RCC 7860 (cell line): ENCODE results near the gene FMN2.
"Not testable (repeated sequence)": the region's sequence is repeated elsewhere in the genome, so short reads cannot be mapped to it uniquely, and the experiment has no call there.

Source experiments
- DNase-seq: peaks from one replicate; pipeline ENCODE4 v3.0.0-alpha.2; 2015; ENCODE audit warnings: low spot score
- FAIRE-seq: peaks from 2 replicates; lab custom pipeline; 2012; peaks lifted over from hg19 to GRCh38; lab: Jason Lieb, UNC

FMN2 gene

GRCh38 chr1:240413732-240414131, 322.0 kb downstream of the FMN2 start:
- DNase-seq: no peak
- no peak for FAIRE-seq

GRCh38 chr1:240414237-240414636, 322.6 kb downstream of the FMN2 start:
- no peak for FAIRE-seq
- DNase-seq: no peak

GRCh38 chr1:240415011-240415410, 323.3 kb downstream of the FMN2 start:
- not testable (repeated sequence) for FAIRE-seq, DNase-seq

- no peak for DNase-seq
- FAIRE-seq: no peak
Measured at GRCh38 chr1:240415532-240415931, 323.8 kb downstream of the FMN2 start.

GRCh38 chr1:240417317-240417716, 325.6 kb downstream of the FMN2 start:
- no peak for FAIRE-seq
- no peak for DNase-seq

- DNase-seq (no peak), FAIRE-seq (no peak)
Measured at GRCh38 chr1:240420766-240421165, 329.1 kb downstream of the FMN2 start.

DNA sequence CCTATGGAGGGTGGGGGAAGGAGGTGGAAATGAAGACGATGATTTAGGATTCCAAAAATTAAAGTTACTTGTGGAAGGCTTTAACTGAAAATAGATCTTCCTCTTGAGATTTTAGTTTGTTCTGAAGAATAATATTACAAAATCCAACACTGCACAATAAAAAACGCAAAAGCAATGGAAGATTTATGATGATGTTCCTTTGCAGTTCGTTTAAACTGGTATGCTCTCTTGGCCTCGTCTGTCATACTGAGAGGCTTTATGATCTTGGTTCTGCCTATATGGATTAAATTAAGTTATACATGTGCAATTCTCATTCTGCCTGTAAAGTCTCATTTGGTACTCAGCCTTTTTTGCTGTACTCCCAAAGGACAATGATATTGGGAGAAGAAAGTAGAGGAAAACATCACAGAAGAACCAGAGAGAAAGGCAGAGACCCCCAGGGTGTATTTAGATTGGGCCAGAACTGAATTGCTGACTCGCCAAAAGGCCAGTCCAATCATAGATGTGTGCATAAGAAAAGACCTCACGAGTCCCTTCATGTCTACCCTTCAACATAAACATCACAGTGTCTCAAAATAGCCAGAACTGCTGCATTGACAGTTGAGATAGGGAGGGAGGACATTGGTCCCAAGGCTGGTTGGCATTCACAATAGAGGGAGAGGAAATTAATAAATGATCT, 331.7 kb downstream of the FMN2 start:
- FAIRE-seq (no peak), DNase-seq (no peak)

GRCh38 chr1:240424740-240425464, 333.2 kb downstream of the FMN2 start:
- FAIRE-seq: no peak
- no peak for DNase-seq

DNA sequence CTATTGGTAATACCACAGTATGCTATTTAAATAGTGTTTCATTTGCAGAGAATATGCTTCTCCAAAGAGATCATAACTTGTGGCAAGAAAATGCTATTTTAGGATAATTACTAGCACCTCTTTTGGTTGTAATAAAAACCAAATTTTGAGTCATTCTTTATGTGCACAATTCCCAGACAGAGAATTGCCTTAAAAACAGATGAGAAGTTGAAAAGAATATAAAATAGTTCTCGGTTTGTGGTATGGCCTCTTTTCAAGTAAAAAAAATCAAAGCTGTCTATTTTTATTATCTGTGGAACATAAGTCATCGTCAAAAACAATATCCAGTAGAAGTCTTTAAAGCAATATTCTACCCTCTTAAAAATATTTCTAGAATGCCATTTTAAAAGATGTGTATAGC, 334.4 kb downstream of the FMN2 start:
- FAIRE-seq: no peak
- DNase-seq: no peak

DNA sequence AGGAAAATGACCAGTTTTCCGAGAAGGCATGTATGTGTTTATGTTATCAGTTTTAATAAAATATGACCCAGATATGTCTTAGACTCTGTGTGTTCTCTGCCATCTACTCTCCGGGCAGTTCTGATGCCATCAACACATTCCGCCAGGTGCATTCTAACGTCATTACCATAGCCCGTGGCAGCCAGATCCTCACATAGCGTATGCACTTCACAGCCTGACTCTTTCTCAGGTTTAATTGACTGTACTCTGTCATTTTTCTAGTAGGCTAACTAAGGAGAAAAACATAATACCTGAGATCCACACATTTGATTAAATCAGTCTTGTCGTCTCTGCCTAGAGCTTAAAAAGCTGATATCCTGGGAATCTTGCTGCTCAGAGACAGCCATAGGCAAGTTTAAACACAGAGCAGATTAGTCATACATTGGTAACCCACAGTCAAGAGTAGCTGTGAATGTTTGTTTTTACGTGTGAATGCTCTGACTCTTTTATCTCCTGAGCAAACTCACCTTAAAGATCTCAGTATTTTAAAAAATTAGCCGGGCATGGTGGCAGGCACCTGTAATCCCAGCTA, 344.4 kb downstream of the FMN2 start:
- FAIRE-seq (no peak), DNase-seq (no peak)

GRCh38 chr1:240441669-240442068, 350.0 kb downstream of the FMN2 start:
- FAIRE-seq (no peak), DNase-seq (no peak)

- no peak for FAIRE-seq
Measured at GRCh38 chr1:240445369-240445768, 353.7 kb downstream of the FMN2 start.

GRCh38 chr1:240455228-240455821, 363.6 kb downstream of the FMN2 start:
- FAIRE-seq: no peak

More at GRCh38 chr1:240445369-240445768, 353.7 kb downstream of the FMN2 start:
- DNase-seq: no peak

DNA sequence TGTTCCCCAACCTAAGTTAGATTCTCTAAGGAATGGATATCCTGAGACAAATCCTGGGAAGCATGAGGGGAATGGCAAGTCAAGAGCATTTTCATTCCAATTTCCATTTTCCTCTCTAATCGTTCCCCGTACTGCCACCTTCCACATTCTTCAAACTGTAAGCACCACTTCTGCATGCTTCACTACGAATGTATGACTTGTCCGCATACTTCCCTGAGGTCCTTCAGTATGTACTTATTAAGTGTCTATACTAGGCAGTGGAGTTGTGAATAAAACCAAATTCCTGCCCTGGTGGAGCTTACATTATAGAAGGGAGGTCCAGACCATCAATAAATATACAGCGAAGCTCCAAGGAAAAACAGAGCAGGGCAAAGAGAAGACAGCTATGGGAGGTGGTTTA, 365.5 kb downstream of the FMN2 start:
- DNase-seq (no peak), FAIRE-seq (no peak)

More at GRCh38 chr1:240455228-240455821, 363.6 kb downstream of the FMN2 start:
- no peak for DNase-seq

GRCh38 chr1:240462277-240462676, 370.6 kb downstream of the FMN2 start:
- DNase-seq (no peak), FAIRE-seq (no peak)

DNA sequence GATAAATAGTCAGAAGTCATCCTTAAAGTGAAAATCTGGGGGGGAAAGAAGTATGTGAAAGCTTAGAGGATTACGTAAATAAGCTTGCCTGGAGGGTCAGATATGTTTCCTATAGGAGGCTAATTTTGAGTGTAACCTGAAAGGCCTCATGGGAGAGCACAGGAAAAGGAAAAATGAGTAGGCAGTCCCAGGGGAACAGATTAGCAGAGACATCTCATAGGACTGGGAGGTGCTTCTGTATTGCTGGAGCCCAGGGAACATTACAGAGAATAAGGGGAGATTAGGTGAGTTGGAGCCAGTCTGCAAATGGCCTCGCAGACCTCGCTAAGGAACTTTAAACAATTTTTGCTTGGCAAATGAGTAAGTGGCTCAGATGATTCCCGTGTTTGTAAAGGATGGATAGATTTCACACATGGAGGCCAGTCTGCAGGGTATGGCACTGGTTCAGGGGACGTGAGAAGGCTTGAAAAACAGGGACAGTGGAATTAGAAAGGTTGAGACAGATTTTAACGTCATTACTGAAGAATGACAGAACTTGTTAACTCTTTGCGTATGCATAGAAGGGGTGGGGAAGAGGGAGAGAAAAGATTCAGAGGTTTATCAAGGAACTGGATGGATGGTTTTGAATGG, 371.2 kb downstream of the FMN2 start:
- FAIRE-seq (no peak), DNase-seq (no peak)

DNA sequence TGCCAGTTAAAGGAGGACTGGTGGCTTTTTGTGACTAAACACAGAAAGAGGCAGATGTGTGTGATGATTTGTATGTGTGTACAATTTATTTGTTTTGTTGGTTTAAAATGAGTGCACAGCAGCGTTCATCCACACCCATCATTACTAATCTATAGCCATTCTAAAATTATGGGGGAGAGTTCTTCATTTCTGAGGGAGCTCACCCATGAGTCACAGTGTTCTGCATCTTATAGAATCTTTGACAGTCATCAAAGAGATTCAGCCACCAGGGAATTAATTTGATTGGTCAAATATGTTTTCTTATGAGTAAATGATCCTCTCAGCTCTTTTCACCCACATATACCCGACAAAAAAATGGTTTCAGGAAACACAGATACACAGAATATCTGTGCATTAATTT, 372.4 kb downstream of the FMN2 start:
- FAIRE-seq: no peak
- no peak for DNase-seq

- no peak for FAIRE-seq
- no peak for DNase-seq
Measured at GRCh38 chr1:240465531-240465940, 373.9 kb downstream of the FMN2 start.

GRCh38 chr1:240466509-240466908, 374.8 kb downstream of the FMN2 start:
- DNase-seq: no peak
- no peak for FAIRE-seq

DNA sequence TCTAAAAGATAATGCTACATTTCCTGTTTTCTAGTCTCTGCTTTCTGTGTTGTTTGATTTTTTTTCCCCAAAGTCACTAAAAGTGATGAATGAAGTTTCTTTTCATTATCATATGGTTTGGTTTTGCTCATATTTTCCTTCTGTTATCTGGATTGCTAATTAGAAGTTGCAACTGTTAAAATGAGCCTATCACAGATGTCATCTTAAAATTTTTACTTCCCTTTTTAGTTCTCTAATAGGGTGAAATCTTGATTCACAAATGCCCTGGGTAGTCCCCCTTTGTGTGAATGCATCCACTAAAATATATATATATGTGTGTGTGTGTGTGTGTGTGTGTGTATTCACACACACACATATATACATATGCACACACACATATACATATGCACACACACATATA, 376.2 kb downstream of the FMN2 start:
- DNase-seq (no peak), FAIRE-seq (no peak)

DNA sequence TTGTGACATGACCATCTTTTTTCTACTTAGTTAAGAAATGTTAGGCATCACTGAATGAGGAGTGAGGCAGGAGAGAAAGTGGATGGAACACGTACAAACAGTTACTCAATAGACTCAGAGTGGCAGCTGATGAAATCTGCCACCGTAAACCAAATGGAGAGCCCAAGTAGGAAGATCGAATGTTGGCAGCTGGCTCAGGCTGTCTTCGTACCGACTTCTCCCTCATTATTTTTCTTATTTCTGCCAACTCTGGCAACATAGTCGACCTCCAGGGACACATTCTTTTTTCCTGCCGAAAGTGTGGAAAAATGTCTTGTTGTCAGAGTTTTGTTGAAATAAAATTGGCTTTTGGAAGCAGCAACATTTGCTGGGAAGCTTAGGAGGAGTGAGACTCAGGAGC, 377.0 kb downstream of the FMN2 start:
- no peak for DNase-seq
- FAIRE-seq: no peak
